NCI-H187 treated with DMSO at 0.1 percent for 48 hours (cell line): ENCODE measurements around the gene NEK4.

Experiments
- DNase-seq: peaks from one replicate; lab custom pipeline; 2025; lab: John Stamatoyannopoulos, UW

Gene NEK4

DNA sequence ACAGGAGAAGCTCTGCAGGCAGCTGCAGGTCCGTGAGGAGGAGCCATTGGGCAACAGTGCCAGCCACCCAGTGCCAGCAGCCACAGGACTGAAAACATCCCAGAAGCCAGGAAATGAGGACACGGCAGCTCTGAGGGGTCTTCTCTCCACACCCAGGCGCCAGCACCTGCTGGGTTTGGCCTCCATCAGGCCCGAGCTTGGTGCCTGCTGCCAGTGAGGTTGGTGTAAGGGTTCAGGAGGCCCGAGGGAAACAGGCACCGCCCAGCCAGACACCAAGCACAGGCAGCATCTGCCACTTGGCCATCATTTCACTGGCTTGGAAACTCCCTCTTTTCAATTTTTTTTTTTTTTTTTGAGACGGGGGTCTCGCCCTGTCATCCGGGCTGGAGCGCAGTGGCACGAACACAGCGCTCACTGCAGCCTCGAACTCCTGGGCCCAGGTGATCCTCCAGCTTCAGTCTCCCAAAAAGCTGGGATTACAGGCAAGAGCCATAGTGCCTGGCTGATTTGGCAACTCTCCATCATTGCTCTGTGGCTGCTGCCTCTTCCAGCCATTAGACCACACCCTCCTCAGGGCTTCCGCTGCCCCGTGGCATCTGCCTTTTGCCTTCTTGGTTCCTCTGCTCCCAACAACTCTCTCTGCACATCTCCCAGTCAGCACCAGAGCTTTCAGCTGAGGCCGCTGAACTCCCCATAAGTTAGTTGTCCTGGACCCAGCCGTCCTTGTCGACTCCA, 22.4 kb upstream of the NEK4 start:
- no peak for DNase-seq

DNA sequence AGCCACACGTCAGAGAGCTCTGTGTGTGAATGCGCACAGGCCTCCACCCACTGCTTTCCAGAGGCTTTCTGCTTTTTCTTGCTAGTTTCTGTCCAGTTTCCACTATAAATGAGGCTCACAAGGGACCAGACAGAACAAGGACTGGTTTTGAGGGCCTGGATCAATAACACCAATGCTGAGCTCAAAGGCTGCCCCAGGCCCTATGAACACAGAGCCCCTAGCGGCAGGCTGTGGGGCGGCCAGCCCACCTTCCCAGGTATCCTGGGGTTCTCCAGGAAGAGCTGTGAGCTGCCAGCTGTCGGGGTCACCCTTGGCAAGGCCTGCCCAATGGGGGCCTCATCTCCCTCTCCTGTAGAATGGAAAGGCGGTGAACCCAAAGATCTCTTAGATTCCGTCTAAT, 21.7 kb upstream of the NEK4 start:
- DNase-seq, result no peak

DNA sequence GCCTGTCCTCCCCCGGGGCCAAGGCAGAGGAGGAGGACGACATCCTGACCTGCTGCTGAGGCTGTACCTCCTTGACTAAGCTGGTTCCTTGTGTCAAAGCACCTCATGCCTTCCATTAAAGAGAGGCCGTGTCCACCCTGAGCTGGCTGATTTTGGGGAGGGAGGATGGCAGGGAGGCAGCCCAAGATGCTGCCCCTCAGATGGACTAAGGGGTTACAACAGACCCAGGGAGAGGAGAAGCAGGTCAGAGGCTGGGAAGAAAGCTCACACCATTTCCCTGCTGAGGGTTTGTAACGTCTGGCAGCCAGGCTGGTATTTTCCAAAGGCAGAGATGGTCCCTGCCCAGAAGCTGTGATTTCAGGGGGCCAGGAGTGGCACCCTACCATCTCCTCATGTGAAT, 21.2 kb upstream of the NEK4 start:
- DNase-seq, result no peak

DNA sequence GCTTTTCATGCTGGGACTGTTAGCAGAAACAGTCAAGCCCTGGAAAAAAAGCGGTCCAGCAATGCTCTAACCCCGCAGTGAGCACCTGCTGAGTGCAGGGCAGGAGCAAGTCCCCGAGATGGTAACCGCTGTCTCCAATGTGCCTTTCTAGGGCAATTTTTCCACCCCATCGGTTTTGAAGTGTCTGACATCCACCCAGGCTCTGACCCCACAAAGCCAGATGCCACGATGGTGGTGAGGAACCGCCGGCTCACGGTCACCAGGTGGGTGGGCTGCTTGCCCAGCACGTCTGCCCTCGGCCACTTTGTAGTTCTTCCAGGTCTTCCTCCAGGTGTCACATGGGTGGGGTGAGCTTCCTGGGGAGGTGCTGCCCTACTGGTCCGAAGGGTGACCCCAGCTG, 20.6 kb upstream of the NEK4 start:
- DNase-seq, result no peak

DNA sequence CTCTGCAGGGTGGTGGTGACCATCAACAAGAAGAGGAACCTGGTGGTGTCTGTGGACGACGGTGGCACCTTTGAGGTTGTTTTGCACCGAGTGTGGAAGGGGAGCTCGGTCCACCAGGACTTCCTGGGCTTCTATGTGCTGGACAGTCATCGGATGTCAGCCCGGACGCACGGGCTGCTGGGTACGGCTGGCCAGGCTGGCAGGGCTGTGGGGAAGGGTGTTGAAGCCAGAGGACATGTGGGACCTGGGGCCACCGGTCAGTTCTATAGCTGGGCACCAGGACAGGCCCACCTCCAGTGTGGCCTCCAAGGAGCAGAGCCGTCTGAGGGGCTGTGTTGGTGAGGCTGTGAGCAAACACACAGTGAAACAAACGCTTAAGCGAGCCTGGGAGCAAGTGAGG, 20.0 kb upstream of the NEK4 start:
- no peak for DNase-seq

DNA sequence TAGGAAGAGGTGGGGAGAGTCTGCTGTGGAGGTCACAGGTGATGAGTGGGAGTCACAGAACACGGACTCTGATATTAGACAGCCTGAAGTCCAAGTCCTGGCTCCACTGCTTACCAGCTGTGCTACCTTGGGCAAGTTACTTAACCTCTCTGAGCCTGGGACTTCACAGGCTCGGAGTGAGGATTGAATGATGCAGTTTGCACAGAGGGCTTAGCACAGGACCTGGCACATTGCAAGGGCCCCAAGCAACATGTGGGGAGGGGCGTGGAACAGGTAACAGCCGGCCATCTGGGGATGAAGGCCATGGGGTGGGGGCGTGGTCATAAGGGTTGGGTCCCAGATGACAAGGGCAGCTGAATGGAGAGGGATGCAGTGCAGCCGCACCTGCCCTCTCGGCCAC, 19.6 kb upstream of the NEK4 start:
- no peak for DNase-seq

DNA sequence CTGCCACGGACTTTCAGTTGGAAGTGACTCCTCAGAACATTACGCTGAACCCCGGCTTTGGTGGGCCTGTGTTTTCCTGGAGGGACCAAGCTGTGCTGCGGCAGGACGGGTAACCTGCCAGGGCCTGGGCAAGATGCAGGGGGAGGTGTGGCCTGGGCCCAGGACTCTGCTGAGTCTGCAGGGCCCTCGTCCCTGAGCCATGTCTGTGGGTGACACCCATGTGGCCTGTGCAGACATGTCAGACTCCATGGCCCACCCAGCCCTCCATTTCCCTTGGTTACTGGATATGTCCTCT, 19.0 kb upstream of the NEK4 start:
- DNase-seq, result no peak

DNA sequence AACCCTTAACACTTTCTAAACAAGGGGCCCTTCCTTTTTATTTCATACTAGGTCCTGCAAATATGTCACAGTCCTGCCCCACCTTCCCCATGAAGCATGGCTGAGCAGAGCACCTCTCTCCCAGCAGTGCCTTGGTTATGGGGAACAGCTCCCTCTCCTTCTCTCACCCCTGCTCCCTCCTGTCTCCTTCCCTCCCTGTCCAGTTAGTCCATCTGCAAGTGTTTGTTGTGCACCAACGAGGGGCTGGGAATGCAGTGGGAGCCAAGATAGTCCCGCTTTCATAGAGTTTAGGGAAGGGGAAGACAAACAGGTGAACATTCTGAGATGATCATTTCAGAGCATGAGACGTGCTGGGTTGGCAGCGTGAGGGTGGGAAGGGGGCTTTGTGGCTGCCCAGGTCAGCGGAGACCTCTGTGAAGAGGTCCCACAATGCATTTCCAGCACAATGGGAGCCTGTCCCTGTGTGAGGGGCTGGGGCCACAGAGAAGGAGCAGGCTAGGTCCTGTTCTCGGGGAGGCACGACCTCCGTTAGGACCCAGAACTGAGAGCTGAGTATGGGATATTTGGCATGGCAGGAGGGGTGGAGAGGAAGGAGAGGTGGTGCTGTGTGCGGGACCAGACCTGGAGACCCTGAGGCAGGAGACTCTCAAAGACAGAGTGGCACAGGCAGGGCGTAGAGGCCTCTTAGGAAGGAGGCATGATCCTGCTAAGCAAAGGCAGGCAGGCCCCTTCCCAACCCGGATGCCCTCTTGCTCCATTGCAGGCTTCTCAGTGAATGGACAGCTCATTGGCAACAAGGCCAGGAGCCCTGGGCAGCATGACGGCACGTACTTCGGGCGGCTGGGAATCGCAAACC, 18.4 kb upstream of the NEK4 start:
- DNase-seq, result no peak

DNA sequence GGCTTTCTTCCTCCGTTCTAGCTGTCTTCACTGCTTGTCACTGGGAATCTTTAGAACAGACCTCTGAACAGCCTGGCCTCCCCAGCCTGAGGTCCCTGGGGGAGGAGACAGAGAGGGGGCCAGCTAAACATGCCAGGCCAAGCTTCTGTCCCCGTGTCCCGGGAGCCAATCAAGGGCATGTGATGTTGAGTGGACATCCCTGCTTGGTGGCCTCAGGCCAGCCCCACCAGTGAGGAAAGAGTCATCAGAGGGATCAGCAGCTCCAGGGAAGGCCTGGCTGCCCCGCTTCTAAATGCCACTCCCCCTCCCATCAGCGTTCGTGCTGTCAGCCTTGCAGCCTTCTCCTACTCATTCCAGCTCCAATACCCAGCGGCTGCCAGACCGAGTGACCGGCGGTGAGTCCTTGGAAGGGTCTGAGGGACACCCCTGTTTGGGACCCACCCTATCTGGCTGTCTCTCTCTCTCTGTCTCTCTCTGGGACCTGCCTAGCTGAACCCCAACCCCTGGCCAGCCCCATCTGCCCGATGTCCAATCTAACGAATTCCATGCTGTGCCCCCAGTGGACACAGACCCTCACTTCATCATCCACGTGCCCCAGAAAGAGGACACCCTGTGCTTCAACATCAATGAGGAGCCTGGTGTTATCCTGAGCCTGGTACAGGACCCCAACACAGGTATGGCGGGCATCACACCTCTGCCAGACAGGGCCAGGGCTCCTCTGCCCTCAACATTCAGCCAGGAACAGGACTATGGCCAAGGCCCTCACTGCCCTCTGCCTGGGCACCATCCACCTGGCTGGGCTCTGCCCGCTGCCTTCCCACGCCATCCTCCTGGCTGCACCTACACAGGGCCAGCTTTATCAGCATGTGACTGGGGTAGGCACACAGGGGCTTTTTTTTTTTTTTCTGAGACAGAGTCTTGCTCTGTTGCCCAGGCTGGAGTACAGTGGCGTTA, 17.2 kb upstream of the NEK4 start:
- DNase-seq, result no peak

DNA sequence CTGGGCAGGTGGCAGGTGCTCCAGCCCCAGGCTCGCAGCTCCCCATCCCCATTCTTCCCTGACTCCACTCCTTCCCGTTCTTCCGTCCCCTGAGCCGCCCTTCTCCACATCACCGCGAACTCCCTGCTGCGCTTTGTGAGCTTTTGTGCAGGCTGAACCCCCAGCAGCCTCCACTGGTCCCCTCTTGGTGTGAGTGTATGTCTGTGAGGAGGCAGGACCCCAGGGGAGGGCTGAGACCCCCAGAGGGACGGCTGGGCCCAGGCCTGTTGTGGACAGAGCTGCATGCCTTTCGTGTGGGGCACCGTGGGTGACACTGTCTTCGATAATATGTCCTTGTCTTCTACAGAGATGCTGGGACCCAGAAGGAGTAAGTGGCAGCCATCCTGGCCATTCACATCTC, 16.5 kb upstream of the NEK4 start:
- DNase-seq, result no peak

DNA sequence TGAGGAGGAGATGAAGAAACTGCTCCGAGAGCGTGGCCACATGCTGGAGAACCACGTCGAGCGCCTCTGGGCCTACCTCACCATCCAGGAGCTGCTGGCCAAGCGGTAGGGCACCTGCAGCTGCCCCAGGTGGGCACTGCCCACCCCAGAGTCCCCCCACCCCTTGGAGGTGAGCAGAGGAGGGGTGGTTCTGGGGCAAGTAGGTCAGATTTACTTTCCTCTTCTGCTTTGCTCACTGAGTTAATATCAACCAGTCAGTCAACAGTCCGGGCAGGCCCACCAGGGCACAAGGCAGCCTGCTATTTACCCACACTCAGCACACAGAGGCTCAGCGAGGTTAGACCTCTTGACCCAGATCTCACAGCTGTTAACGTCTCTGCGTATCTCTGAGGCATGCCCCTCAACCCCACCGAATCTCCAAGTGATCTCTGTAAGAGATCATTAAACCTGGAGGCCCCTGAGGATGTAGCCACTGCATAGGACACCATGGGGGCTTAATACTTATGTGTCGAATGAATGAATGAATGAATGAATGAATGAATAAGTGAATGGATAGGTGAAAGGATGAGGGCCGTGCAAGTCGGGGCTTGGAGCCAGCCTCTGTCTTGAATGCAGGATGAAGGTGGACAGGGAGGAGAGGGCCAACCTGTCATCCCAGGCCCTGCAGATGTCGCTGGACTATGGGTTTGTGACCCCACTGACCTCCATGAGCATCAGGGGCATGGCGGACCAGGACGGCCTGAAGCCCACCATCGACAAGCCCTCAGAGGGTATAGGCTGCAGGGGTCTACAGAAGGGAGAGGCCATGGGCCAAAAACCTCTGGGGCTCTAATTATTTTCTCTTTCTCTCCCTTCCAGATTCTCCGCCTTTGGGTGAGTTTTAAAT, 15.8 kb upstream of the NEK4 start:
- DNase-seq, result no peak

DNA sequence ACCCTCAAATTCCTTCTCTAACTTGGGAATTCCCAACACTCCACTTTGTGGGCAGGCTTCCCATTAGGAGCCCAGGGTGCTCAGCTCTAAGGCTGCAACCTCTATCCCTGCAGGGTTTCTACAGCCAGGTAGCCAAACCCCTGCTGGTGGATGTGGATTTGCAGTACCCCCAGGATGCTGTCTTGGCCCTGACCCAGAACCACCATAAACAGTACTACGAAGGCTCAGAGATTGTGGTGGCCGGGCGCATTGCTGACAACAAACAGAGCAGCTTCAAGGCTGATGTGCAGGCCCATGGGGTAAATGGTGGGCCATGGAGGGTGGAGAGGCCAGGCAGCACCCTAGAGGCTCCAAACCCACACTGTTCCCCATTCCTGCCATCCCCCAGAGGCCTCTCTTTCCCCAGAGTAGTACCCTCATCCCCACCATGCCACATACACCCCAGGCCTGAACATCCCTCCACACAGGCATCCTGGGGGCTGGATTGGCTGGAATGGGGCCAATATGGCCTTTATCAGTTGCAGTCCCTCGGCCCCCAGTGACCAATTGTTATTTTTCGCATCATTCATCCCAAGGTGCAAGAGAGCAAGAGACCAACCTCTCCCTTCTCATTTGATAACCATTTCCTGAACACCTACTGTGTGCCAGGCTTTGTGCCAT, 14.3 kb upstream of the NEK4 start:
- no peak for DNase-seq

DNA sequence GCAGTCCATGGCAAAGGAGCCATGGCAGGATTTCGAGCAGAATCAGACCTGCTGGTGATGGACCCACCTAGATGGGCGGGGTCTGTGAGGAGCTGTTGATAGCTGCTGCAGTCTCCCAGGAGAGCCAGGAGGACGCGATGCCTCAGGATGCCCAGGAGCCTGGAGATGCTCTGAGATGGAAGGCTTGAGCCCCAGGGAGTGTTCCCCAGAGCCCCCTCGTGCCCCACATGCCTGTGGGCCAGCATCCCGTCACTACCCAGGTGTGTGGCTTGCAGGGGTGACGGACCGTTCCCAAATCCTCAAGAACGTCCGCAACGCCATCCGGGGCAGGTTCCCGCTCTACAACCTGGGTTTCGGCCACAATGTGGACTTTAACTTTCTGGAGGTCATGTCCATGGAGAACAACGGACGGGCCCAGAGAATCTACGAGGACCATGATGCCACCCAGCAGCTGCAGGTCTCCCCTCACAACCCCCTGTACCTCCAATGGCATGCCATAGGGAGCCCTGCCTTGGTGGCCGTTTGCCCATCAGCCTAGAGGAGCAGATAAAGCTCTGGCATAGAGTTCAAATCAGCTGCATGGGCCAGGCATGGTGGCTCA, 13.4 kb upstream of the NEK4 start:
- DNase-seq, result no peak

DNA sequence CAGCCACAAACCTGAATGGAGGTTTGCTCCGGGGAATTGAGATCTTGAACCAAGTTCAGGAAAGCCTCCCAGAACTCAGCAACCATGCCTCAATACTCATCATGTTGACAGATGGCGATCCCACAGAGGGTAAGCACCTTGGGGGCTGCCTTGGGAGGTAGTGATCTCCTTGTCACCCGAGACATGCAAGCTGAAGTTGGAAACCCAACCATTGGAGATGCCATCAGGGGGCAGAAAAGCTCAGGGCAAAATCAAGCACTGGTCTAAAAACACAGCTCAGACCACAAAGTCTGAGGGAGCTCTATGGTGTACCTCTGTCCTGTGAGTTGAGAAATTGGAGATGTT, 12.4 kb upstream of the NEK4 start:
- no peak for DNase-seq

DNA sequence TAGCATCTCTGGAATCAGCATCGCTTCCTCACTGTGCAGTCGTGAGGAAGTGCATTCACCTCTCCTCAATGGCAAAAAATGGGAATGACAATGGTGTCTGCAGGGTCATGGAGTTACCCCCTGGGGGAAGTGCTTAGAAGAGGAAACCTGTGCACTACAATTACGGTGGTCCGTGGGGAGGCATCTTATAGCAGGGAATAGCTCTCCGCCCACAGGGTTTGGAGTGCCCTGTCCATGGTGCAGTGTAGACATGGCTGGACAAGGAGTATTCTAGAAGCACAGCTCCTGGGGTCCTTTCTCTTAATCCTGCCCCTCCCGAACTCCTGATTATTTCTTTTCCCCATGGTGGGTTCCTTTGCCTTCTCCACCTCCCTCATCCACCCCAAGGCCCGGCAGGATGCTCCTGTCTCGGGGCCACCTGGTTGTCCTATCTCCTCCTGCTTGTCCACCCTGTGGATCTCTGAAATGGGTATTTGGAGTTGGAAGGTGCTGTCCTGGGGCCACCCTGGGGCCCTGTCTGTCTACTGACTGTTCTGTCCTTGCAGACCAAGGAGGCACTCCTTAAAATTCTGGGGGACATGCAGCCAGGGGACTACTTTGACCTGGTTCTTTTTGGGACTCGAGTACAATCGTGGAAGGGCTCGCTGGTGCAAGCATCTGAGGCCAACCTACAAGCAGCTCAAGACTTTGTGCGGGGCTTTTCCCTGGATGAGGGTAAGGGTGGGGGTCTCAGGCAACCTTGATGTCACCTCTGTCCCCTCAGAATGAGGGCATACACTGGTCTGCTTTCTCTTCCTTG, 11.9 kb upstream of the NEK4 start:
- no peak for DNase-seq

DNA sequence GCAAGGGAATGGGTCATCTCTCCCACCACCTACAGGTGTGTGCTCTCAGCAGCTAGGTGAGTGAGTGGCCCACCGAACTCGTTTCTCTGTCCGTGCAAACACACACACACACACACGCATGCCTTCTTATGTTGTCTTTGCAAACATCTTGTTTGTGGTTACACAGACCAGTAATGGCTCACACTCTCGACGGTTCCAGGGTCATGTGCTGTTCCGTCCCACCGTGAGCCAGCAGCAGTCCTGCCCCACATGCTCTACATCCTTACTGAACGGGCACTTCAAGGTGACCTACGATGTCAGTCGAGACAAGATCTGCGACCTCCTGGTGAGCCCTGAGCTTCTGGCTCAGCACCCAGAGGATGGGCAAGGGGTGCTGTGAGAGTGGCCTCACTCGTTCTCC, 11.0 kb upstream of the NEK4 start:
- no peak for DNase-seq

DNA sequence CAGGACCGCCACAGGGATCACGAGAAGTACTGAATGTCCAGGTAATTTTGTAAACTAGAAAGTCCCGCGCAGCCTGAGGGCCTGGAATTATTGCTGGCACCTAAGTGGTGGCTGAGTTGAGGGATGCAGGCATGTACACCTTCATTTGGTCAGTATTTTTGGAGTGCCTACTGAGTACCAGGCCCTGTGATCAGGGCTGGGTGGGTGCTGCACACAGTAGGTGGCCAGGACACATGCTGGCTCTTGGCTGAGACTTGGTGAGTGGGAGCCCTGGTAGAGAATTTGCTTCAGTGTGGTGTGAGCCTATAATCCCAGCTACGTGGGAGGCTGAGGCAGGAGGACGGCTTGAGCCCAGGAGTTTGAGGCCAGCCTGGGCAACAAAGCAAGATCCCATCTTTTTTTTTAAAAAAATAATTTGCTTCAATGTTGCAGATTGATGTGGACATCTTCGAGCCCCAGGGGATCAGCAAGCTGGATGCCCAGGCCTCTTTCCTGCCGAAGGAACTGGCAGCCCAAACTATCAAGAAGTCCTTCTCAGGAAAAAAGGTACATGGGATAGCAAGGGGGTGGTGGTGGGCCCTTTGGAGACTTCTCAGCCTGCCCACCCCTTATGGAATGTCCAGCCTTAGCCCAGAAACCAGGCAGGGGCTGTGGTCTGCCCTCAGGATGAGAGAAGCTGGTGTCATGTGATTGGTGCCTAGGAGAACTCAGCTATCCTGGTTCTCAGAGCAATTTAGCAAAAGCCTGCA, 9.3 kb upstream of the NEK4 start:
- DNase-seq, result no peak

DNA sequence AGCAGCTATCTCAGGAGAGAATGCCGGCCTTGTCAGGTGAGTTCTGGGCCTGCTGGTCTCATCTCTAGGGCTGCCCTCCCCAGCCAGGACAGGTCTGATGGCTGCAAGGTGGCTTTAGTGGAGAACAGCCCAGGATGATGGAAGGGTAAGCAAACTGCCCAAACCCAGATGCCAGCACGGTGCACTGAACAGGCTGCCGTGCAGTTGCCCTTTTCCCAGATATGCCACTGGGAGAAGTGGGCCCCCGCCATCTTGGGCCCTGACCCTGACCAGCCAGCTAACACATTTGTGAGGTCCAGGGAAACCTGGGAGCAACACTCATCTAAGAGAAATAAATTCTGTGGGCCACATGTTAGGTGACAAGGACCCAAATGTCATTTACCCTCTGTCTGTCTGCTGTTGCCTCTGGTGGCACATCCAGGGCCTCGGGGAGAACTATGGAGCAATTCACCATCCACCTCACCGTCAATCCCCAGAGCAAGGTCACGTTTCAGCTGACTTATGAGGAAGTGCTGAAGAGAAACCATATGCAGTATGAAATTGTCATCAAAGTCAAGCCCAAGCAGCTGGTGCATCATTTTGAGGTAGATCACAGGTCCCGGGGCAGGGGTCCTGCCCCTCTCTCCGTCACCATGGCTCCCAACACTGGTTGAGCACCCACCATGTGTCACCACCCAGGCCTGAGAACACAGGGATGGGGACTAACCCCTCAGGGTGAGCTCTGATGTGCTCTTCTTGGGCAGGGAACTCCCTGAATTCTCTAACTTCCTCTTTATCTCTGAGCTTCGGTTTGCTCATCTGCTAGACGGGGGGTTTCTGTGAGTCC, 8.5 kb upstream of the NEK4 start:
- DNase-seq, result no peak
